Neutrophil (primary cell): ENCODE results near the gene ENTPD5.
A peak's percentile ranks its signal among the peaks of the same experiment; 100 is the strongest.
"Not testable (repeated sequence)": the region's sequence is repeated elsewhere in the genome, so short reads cannot be mapped to it uniquely, and the experiment has no call there.

Experiments
- H3K27ac ChIP-seq: fragments of 200-600 bp; sonication (generic); 2 replicates; pipeline ENCODE4 v1.5.1; 2016; ENCODE audit warnings: mild to moderate bottlenecking, moderate library complexity
- H3K27me3 ChIP-seq: fragments of 200-600 bp; sonication (generic); 2 replicates; pipeline ENCODE4 v1.6.0; 2016; ENCODE audit warnings: mild to moderate bottlenecking
- H3K36me3 ChIP-seq: fragments of 200-600 bp; sonication (generic); 2 replicates; pipeline ENCODE4 v1.5.1; 2017
- H3K4me1 ChIP-seq, 2 experiments: fragments of 200-600 bp in 1 of 2; sonication (generic) in 1 of 2; 1 replicate in 1 of 2; 2 replicates in 1 of 2; pipeline versions ENCODE4 v1.5.1 to v1.6.1; 2013 to 2016; ENCODE audit warnings: low read depth in 1 of 2, low read length in 1 of 2, mild to moderate bottlenecking in 1 of 2, moderate library complexity in 1 of 2; ENCODE audit not compliant: control insufficient read depth in 1 of 2, insufficient read depth in 1 of 2
- H3K4me3 ChIP-seq, 2 experiments: fragments of 200-600 bp in 1 of 2; sonication (generic) in 1 of 2; 1 replicate in 1 of 2; 2 replicates in 1 of 2; pipeline ENCODE4 v1.5.1; 2013 to 2016; ENCODE audit warnings: low read depth in 1 of 2, low read length in 1 of 2, mild to moderate bottlenecking in 1 of 2, moderate library complexity in 1 of 2
- H3K9me3 ChIP-seq: fragments of 200-600 bp; sonication (generic); 2 replicates; pipeline ENCODE4 v1.5.1; 2016
- CTCF ChIP-seq: fragments of 200-600 bp; sonication (generic); IDR thresholded peaks from 2 replicates; pipeline ENCODE4 v1.5.1; 2016; ENCODE audit warnings: antibody characterized with exemption

Gene ENTPD5

GRCh38 chr14:73942180-73942579 lies 76.9 kb downstream of the ENTPD5 start:
- peak overlapping the region; percentile 41 for H3K27ac ChIP-seq
- H3K36me3 ChIP-seq = no peaks in the 10 kb centered on the region
- no peak for TF ChIP-seq CTCF
- H3K4me1 ChIP-seq = peaks cover 16 to 22% of the 10 kb centered on the region in 2 experiments
- H3K4me3 ChIP-seq = no peak overlapping the region
- H3K27me3 ChIP-seq = no peaks in the 10 kb centered on the region
- H3K9me3 ChIP-seq = no peaks in the 10 kb centered on the region

- peaks cover 23% of the 10 kb centered on the region for H3K36me3 ChIP-seq
Observed at GRCh38 chr14:73937012-73937411, 82.1 kb downstream of the ENTPD5 start.

GRCh38 chr14:73936548-73936947 lies 82.5 kb downstream of the ENTPD5 start:
- Histone ChIP-seq H3K4me1 (no peaks in the 10 kb centered on the region), H3K27me3 (no peaks in the 10 kb centered on the region), H3K4me3 (no peak overlapping the region), H3K36me3 (peaks cover 27% of the 10 kb centered on the region), H3K9me3 (no peaks in the 10 kb centered on the region), H3K27ac (no peak overlapping the region)
- TF ChIP-seq CTCF = no peak

More at GRCh38 chr14:73937012-73937411, 82.1 kb downstream of the ENTPD5 start:
- no peaks in the 10 kb centered on the region for H3K9me3 ChIP-seq
- peaks cover under 1 to 2% of the 10 kb centered on the region in 2 experiments for H3K4me1 ChIP-seq
- H3K27me3 ChIP-seq = no peaks in the 10 kb centered on the region
- no peak overlapping the region for H3K4me3 ChIP-seq
- no peak overlapping the region for H3K27ac ChIP-seq
- TF ChIP-seq CTCF = no peak

GRCh38 chr14:73935666-73936065 lies 83.4 kb downstream of the ENTPD5 start:
- no peak for TF ChIP-seq CTCF
- Histone ChIP-seq H3K4me3 (no peak overlapping the region), H3K36me3 (peaks cover 36% of the 10 kb centered on the region), H3K9me3 (no peaks in the 10 kb centered on the region), H3K27ac (no peak overlapping the region), H3K27me3 (no peaks in the 10 kb centered on the region), H3K4me1 (no peaks in the 10 kb centered on the region)

- no peaks in the 10 kb centered on the region for H3K27me3 ChIP-seq
- no peak for TF ChIP-seq CTCF
Observed at GRCh38 chr14:73924337-73924736, 94.8 kb downstream of the ENTPD5 start.

GRCh38 chr14:73919457-73919856 lies 99.6 kb downstream of the ENTPD5 start:
- not testable (repeated sequence) for H3K4me3 ChIP-seq

More at GRCh38 chr14:73924337-73924736, 94.8 kb downstream of the ENTPD5 start:
- H3K4me3 ChIP-seq = no peak overlapping the region
- H3K36me3 ChIP-seq = peaks cover 94% of the 10 kb centered on the region
- no peaks in the 10 kb centered on the region for H3K4me1 ChIP-seq
- no peaks in the 10 kb centered on the region for H3K9me3 ChIP-seq
- no peak overlapping the region for H3K27ac ChIP-seq

More at GRCh38 chr14:73919457-73919856, 99.6 kb downstream of the ENTPD5 start:
- H3K36me3 ChIP-seq = peaks cover 76% of the 10 kb centered on the region
- not testable (repeated sequence) for H3K9me3 ChIP-seq, H3K27ac ChIP-seq, H3K4me1 ChIP-seq, H3K27me3 ChIP-seq
